ENCODE results near the gene FRMD8. TPM values are rescaled to one million over a fixed set of nuclear protein-coding genes. Genes with fewer than 3 reads are reported as not detected.

The FRMD8 gene
- total and polyA plus RNA-seq, 2 experiments from 2014 or later = 7.0 to 35.4 TPM

DNA sequence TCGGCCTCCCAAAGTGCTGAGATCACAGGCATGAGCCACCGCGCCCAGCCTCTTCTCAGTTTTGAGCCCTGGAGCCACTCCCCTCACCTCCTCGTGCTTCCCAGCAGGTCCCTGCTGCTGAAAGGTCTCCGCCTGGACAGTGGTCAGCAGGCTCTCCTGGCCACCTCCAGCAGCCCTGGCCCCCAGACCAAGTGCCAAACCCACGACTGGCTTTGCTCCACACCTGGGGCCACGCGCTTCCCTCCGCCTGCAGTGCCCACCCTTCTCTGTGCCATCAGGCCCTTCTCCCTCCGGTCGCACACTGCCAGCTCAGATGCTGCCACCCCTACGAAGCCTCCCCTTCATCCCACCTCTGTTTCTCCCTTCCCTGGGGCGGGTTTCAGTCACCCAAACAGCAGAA is 12.8 kb downstream of the FRMD8 start (continued):
- TF ChIP-seq EZH2 (IDR thresholded peaks at IDR 0.05; ENCODE audit: low read depth, unreplicated experiment) = no peak
- TF ChIP-seq CREB1 (CRISPR knock-in tag; IDR thresholded peaks at IDR 0.05; ENCODE audit: low read depth) = no peak
- TF ChIP-seq ZNF114 (CRISPR knock-in tag; IDR thresholded peaks at IDR 0.05) = no peak
- TF ChIP-seq, protein P1, sequence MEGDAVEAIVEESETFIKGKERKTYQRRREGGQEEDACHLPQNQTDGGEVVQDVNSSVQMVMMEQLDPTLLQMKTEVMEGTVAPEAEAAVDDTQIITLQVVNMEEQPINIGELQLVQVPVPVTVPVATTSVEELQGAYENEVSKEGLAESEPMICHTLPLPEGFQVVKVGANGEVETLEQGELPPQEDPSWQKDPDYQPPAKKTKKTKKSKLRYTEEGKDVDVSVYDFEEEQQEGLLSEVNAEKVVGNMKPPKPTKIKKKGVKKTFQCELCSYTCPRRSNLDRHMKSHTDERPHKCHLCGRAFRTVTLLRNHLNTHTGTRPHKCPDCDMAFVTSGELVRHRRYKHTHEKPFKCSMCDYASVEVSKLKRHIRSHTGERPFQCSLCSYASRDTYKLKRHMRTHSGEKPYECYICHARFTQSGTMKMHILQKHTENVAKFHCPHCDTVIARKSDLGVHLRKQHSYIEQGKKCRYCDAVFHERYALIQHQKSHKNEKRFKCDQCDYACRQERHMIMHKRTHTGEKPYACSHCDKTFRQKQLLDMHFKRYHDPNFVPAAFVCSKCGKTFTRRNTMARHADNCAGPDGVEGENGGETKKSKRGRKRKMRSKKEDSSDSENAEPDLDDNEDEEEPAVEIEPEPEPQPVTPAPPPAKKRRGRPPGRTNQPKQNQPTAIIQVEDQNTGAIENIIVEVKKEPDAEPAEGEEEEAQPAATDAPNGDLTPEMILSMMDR (conservative IDR thresholded peaks at IDR 0.05; ENCODE audit: low read depth in 2 of 2) = no peak
- TF ChIP-seq STAT1 (IDR thresholded peaks at IDR 0.05; ENCODE audit: unreplicated experiment) = no peak
- TF ChIP-seq POLR2AphosphoS5 (IDR thresholded peaks at IDR 0.05; ENCODE audit: low read depth) = no peak

DNA sequence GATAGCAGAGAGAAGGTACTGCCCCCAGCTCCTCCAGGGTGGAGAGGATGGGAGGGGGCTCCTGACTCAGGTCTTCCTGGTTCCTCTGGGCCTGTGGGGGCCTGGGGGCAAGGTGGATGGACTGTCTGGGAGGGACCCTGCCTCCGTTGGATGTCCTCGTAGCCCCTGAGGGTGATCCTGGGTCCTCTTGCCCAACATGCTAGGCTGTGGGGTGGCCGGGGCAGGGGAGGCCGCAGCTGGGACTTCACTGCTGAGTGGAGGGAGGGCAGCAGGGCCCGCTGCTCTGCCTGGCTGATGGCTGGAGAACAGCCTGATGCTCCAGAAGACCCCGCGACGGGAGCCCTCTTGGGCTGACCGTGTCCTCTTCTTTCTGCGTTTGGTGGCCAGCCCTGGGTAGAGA is 13.4 kb downstream of the FRMD8 start:
- Mint-ChIP-seq H3K4me3 (no peak overlapping the region), H3K4me1 (peaks cover 10% of the 10 kb centered on the region), H3K36me3 (ENCODE audit: low read depth) (peaks cover 12% of the 10 kb centered on the region; the same call in 2 of the 3 replicates), H3K27ac (no peak overlapping the region), H3K27me3 (ENCODE audit: insufficient read depth, low read depth, poor library complexity) (peaks cover 9% of the 10 kb centered on the region), H3K9me3 (no peaks in the 10 kb centered on the region)
- Histone ChIP-seq H3K79me2 (replicated peaks; ENCODE audit: insufficient read depth) (no peaks in the 10 kb centered on the region), H3K36me3 (ENCODE audit: insufficient read depth) (no peaks in the 10 kb centered on the region), H3K27ac (ENCODE audit: low read depth) (no peak overlapping the region), H3F3A (replicated peaks; ENCODE audit: low read depth) (no peaks in the 10 kb centered on the region), H4K20me1 (replicated peaks; ENCODE audit: insufficient read depth) (no peaks in the 10 kb centered on the region), H3K27me3 (ENCODE audit: insufficient read depth) (no peaks in the 10 kb centered on the region), H2AFZ (no peak overlapping the region), H3K9me2 (ENCODE audit: insufficient read depth) (no peaks in the 10 kb centered on the region), H3K4me1 (ENCODE audit: insufficient read depth) (0 out of 2 replicates have a peak, but pooled peaks cover 6% of the 10 kb centered on the region), H3K4me2 (no peak overlapping the region), H3K4me3 (no peak overlapping the region)
- no peak for ATAC-seq
- no peak for DNase-seq (ENCODE audit: low spot score)
- TF ChIP-seq POLR2AphosphoS5 (IDR thresholded peaks at IDR 0.05; ENCODE audit: low read depth) (no peak), STAT1 (IDR thresholded peaks at IDR 0.05; ENCODE audit: unreplicated experiment) (no peak), ZNF114 (CRISPR knock-in tag; IDR thresholded peaks at IDR 0.05) (no peak)

DNA sequence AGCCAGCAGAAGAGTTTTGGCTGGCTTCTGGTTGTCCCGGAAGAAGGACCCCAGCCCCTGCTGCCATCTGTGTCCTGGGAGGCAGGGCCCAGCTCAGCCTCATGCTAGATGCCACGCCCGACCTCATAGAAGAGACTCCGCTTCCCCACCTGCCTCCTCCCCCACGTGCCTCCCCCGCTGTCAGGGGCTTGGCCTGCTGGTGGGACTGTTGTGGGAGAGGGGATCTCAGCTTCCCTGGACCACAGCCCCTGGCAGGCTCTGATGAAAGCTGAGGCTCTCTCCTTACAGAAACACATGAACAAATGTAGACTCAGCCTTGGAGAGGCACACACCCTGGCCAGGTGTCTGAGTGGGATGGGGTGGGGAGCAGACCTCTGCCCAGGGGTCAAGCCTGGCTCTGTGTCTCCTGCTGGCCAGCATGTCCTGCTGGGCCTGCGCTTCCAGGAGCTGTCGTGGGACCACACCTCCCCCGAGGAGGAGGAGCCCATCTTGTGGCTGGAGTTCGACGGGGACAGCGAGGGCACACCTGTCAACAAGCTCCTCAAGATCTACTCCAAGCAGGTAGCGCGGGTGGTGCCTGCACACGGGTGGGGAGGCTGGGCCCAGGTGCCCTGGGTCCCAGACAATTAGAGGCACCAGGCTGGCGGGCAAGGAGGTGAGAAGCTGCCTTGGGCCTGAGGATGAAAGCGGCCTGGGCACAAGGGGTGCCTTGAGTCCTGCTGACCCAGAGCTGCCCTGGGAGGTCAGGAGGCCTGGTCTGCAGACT is 14.1 kb downstream of the FRMD8 start:
- ATAC-seq = no peak
- H3K36me3 ChIP-seq (ENCODE audit: insufficient read depth) = no peaks in the 10 kb centered on the region
- no peak overlapping the region for H3K27ac Mint-ChIP-seq
- no peak for TF ChIP-seq JUNB (IDR thresholded peaks at IDR 0.05; ENCODE audit: unreplicated experiment)
- no peak for TF ChIP-seq ZNF114 (CRISPR knock-in tag; IDR thresholded peaks at IDR 0.05)
- TF ChIP-seq STAT1 (IDR thresholded peaks at IDR 0.05; ENCODE audit: unreplicated experiment) = no peak
- TF ChIP-seq, protein P2, sequence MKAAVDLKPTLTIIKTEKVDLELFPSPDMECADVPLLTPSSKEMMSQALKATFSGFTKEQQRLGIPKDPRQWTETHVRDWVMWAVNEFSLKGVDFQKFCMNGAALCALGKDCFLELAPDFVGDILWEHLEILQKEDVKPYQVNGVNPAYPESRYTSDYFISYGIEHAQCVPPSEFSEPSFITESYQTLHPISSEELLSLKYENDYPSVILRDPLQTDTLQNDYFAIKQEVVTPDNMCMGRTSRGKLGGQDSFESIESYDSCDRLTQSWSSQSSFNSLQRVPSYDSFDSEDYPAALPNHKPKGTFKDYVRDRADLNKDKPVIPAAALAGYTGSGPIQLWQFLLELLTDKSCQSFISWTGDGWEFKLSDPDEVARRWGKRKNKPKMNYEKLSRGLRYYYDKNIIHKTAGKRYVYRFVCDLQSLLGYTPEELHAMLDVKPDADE (IDR thresholded peaks at IDR 0.05) = no peak
- no peak for TF ChIP-seq CREB1 (CRISPR knock-in tag; IDR thresholded peaks at IDR 0.05; ENCODE audit: low read depth)
- TF ChIP-seq EZH2phosphoT487 (IDR thresholded peaks at IDR 0.05; ENCODE audit: unreplicated experiment) = no peak
- TF ChIP-seq NANOG (IDR thresholded peaks at IDR 0.05; ENCODE audit: borderline replicate concordance) = no peak
- TF ChIP-seq, protein P3, sequence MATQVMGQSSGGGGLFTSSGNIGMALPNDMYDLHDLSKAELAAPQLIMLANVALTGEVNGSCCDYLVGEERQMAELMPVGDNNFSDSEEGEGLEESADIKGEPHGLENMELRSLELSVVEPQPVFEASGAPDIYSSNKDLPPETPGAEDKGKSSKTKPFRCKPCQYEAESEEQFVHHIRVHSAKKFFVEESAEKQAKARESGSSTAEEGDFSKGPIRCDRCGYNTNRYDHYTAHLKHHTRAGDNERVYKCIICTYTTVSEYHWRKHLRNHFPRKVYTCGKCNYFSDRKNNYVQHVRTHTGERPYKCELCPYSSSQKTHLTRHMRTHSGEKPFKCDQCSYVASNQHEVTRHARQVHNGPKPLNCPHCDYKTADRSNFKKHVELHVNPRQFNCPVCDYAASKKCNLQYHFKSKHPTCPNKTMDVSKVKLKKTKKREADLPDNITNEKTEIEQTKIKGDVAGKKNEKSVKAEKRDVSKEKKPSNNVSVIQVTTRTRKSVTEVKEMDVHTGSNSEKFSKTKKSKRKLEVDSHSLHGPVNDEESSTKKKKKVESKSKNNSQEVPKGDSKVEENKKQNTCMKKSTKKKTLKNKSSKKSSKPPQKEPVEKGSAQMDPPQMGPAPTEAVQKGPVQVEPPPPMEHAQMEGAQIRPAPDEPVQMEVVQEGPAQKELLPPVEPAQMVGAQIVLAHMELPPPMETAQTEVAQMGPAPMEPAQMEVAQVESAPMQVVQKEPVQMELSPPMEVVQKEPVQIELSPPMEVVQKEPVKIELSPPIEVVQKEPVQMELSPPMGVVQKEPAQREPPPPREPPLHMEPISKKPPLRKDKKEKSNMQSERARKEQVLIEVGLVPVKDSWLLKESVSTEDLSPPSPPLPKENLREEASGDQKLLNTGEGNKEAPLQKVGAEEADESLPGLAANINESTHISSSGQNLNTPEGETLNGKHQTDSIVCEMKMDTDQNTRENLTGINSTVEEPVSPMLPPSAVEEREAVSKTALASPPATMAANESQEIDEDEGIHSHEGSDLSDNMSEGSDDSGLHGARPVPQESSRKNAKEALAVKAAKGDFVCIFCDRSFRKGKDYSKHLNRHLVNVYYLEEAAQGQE (IDR thresholded peaks at IDR 0.05; ENCODE audit: unreplicated experiment) = no peak
- no peak for TF ChIP-seq ZNF331 (CRISPR knock-in tag; IDR thresholded peaks at IDR 0.05; ENCODE audit: low read depth)
- no peak for TF ChIP-seq EZH2 (IDR thresholded peaks at IDR 0.05; ENCODE audit: low read depth, unreplicated experiment)

More for the DNA sequence above, 14.1 kb downstream of the FRMD8 start:
- Mint-ChIP-seq H3K4me1 (peaks cover 10% of the 10 kb centered on the region), H3K36me3 (ENCODE audit: low read depth) (peaks cover 14% of the 10 kb centered on the region; the same call in 2 of the 3 replicates), H3K27me3 (ENCODE audit: insufficient read depth, low read depth, poor library complexity) (peaks cover 9% of the 10 kb centered on the region), H3K4me3 (no peak overlapping the region), H3K9me3 (no peaks in the 10 kb centered on the region)
- Histone ChIP-seq H3K4me2 (no peak overlapping the region), H4K20me1 (replicated peaks; ENCODE audit: insufficient read depth) (no peaks in the 10 kb centered on the region), H2AFZ (no peak overlapping the region), H3K9me2 (ENCODE audit: insufficient read depth) (no peaks in the 10 kb centered on the region), H3K4me1 (ENCODE audit: insufficient read depth) (0 out of 2 replicates have a peak, but pooled peaks cover 6% of the 10 kb centered on the region), H3F3A (replicated peaks; ENCODE audit: low read depth) (no peaks in the 10 kb centered on the region), H3K79me2 (replicated peaks; ENCODE audit: insufficient read depth) (no peaks in the 10 kb centered on the region), H3K27me3 (ENCODE audit: insufficient read depth) (no peaks in the 10 kb centered on the region), H3K4me3 (no peak overlapping the region), H3K27ac (ENCODE audit: low read depth) (no peak overlapping the region)
- DNase-seq (ENCODE audit: low spot score) = no peak
